ENCODE measurements around the gene TSHR.

- TF ChIP-seq POLR2A (IDR thresholded peaks at IDR 0.05; ENCODE audit: low read length) (no peak), GATA1 (IDR thresholded peaks at IDR 0.05; ENCODE audit: low read depth, low read length) (no peak)
These were observed 32.8 kb downstream of the TSHR start for GRCh38 chr14:80988192-80988591.
